ENCODE results near the gene TMEM208. TPM values are rescaled to one million over a fixed set of nuclear protein-coding genes. Genes with fewer than 3 reads are reported as not detected.
A peak's percentile ranks its signal among the peaks of the same experiment; 100 is the strongest.

The TMEM208 gene
- total and polyA plus RNA-seq, 2 experiments from 2014 or later = 53.8 to 97.0 TPM

DNA sequence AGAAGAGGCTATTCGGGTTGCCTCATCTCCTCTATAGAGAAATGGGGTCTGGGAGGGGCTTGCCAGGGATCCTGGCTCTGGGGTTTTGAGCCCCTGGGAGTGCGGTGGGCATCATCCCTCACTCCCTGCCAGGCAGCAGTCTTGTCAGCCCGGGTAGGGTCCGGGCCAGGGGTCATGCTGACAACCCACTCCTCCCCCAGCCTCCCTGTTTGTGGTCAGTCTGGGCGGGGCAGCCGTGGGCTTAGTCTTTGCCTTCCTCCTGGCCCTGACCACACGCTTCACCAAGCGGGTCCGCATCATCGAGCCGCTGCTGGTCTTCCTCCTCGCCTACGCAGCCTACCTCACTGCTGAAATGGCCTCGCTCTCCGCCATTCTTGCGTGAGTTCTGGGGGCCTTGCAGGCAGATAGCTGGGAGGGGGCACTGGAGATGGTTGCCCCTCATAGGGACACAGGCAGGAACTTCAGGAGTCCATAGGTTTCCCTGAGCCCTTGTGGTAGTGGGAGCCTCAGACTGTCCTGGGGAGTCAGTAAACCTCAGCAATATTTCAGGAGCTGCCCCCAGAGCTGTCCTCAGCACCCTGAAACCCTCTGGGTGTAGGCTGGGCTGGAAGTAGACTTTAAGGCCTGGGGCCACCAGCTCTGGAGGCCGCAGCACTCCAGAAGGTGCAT is 28.8 kb downstream of the TMEM208 start:
- no peaks in the 10 kb centered on the region for H4K20me1 ChIP-seq (ENCODE audit: insufficient read depth)
- no peak for TF ChIP-seq EZH2 (IDR thresholded peaks at IDR 0.05; ENCODE audit: insufficient read depth, poor library complexity, severe bottlenecking)
- no peak for DNase-seq
- H3K9me2 ChIP-seq (ENCODE audit: insufficient read depth) = no peaks in the 10 kb centered on the region
- no peaks in the 10 kb centered on the region for H3K9me3 ChIP-seq (ENCODE audit: low read depth)
- H3K4me2 ChIP-seq (ENCODE audit: unreplicated experiment) = no peak overlapping the region
- no peak overlapping the region for H3K4me3 ChIP-seq
- no peak overlapping the region for H3K9ac ChIP-seq
- no peaks in the 10 kb centered on the region for H3K79me2 ChIP-seq (ENCODE audit: insufficient read depth)
- H3K36me3 ChIP-seq (ENCODE audit: low read depth) = no peaks in the 10 kb centered on the region
- H3K27me3 ChIP-seq (replicated peaks; ENCODE audit: insufficient read depth) = no peaks in the 10 kb centered on the region
- 95 to 96% methylated on average over 17 of the region's 17 CpGs for whole genome bisulfite sequencing, 2 experiments (ENCODE audit: low coverage in 1 of 2, low lambda C conversion rate in 2 of 2, missing lambda C conversion rate in 2 of 2)
- H3F3A ChIP-seq (ENCODE audit: insufficient read depth) = 0 out of 2 replicates have a peak, but pooled peaks cover 9% of the 10 kb centered on the region
- H3K27ac ChIP-seq = no peak overlapping the region
- H2AFZ ChIP-seq = no peak overlapping the region
- peaks cover 7% of the 10 kb centered on the region for H3K4me1 ChIP-seq (ENCODE audit: insufficient read depth)
- in situ Hi-C loops (cut with MboI) = no loop called here

GRCh38 chr16:67256701-67257230 is 29.8 kb downstream of the TMEM208 start:
- Histone ChIP-seq H3K4me2 (ENCODE audit: unreplicated experiment) (no peak overlapping the region), H3K27me3 (replicated peaks; ENCODE audit: insufficient read depth) (no peaks in the 10 kb centered on the region), H3K27ac (no peak overlapping the region), H2AFZ (no peak overlapping the region), H3K9ac (no peak overlapping the region), H3K4me3 (no peak overlapping the region), H3K9me2 (ENCODE audit: insufficient read depth) (no peaks in the 10 kb centered on the region), H3K79me2 (ENCODE audit: insufficient read depth) (no peaks in the 10 kb centered on the region), H3K9me3 (ENCODE audit: low read depth) (no peaks in the 10 kb centered on the region), H4K20me1 (ENCODE audit: insufficient read depth) (no peaks in the 10 kb centered on the region), H3K4me1 (ENCODE audit: insufficient read depth) (peaks cover 7% of the 10 kb centered on the region), H3F3A (ENCODE audit: insufficient read depth) (0 out of 2 replicates have a peak, but pooled peaks cover 4% of the 10 kb centered on the region), H3K36me3 (ENCODE audit: low read depth) (no peaks in the 10 kb centered on the region)
- no peak for TF ChIP-seq EZH2 (IDR thresholded peaks at IDR 0.05; ENCODE audit: insufficient read depth, poor library complexity, severe bottlenecking)
- 91 to 94% methylated on average over 11 of the region's 11 CpGs for WGBS, 2 experiments (ENCODE audit: low coverage in 1 of 2, low lambda C conversion rate in 2 of 2, missing lambda C conversion rate in 2 of 2)
- DNase-seq = no peak
- in situ Hi-C loops (cut with MboI) = no loop called here

DNA sequence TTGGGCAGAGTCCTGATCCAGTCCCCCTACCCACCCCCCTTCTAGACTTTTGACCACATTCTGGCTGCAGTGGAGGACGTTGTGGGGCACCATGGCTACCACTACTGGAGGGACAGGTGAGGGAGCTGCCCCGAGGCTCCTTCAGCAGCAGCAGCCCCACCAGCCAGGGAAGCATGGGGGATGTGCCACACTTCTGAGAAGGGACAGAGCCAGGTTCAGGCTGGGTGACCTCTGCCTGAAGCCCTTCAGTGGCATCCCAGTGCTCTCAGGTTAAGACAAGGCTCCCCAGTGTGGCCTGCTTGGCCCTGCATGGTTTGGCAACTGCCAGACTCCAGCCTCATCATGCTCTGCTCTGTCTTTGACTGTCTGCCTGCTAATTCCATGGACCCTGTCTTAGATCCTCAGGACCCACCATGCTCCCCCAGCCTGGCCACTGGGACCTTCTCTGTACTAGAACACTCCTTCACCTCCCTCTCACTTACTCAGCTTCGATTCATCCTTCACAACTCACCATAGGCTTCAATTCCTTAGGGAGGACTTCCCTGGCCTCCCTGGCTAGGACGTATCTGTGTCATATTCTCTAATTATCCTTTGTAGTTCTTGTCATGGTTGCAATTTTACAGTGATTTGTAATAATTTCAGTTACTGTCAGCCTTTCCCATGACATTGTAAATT is 30.7 kb downstream of the TMEM208 start:
- Histone ChIP-seq H3K27me3 (replicated peaks; ENCODE audit: insufficient read depth) (no peaks in the 10 kb centered on the region), H3F3A (ENCODE audit: insufficient read depth) (0 out of 2 replicates have a peak, but pooled peaks cover 4% of the 10 kb centered on the region), H3K9me3 (ENCODE audit: low read depth) (no peaks in the 10 kb centered on the region), H3K4me1 (ENCODE audit: insufficient read depth) (peaks cover 7% of the 10 kb centered on the region), H4K20me1 (ENCODE audit: insufficient read depth) (no peaks in the 10 kb centered on the region), H2AFZ (no peak overlapping the region), H3K79me2 (ENCODE audit: insufficient read depth) (no peaks in the 10 kb centered on the region), H3K4me3 (no peak overlapping the region), H3K4me2 (ENCODE audit: unreplicated experiment) (no peak overlapping the region), H3K9me2 (ENCODE audit: insufficient read depth) (no peaks in the 10 kb centered on the region), H3K9ac (0 out of 2 replicates have a peak overlapping the region, but pooled peaks have one; percentile 24), H3K36me3 (ENCODE audit: low read depth) (no peaks in the 10 kb centered on the region), H3K27ac (no peak overlapping the region)
- WGBS, 2 experiments (ENCODE audit: low coverage in 1 of 2, low lambda C conversion rate in 2 of 2, missing lambda C conversion rate in 2 of 2) = 62 to 70% methylated on average over 4 of the region's 4 CpGs
- DNase-seq = peak; percentile 77
- TF ChIP-seq EZH2 (IDR thresholded peaks at IDR 0.05; ENCODE audit: insufficient read depth, poor library complexity, severe bottlenecking) (no peak), EZH2phosphoT487 (IDR thresholded peaks at IDR 0.05; ENCODE audit: insufficient read depth, low read depth) (no peak)
- in situ Hi-C loops (cut with MboI) = no loop called here

DNA sequence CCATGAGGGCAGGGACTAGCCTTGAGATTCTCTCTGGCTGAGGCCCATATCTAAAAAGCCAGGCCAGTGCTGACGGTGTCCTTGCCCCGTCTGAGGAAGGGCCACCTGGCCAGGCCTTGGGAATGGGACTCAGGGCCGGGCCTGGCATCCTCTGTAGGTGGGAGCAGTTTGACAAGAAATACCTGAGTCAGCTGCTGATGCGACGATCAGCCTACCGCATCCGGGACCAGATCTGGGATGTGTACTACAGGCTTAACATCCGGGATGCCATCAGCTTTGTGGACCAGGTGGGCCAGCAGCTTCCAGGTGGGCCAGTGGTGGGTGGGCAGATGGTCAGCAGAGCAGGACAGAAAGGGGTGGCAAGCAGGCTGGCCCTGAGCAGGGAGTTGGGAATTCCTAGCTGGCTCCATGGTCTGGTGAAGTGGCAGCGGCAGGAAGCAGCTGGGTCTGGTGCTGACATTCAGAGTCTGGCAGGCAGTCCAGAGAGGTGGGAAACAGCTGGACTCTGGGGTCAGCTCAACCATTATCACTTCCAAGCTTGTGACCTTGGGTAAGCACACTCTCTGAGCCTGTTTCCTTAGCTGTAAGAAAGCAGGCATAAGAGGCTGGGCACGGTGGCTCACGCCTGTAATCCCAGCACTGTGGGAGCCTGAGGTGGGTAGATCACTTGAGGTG is 31.4 kb downstream of the TMEM208 start:
- Histone ChIP-seq H3K4me3 (no peak overlapping the region), H3K27me3 (replicated peaks; ENCODE audit: insufficient read depth) (no peaks in the 10 kb centered on the region), H4K20me1 (ENCODE audit: insufficient read depth) (no peaks in the 10 kb centered on the region), H3K4me1 (ENCODE audit: insufficient read depth) (peaks cover 7% of the 10 kb centered on the region), H3K9me2 (ENCODE audit: insufficient read depth) (no peaks in the 10 kb centered on the region), H3K27ac (no peak overlapping the region), H3K4me2 (ENCODE audit: unreplicated experiment) (no peak overlapping the region), H3K9me3 (ENCODE audit: low read depth) (no peaks in the 10 kb centered on the region), H3K79me2 (ENCODE audit: insufficient read depth) (no peaks in the 10 kb centered on the region), H2AFZ (no peak overlapping the region), H3F3A (ENCODE audit: insufficient read depth) (0 out of 2 replicates have a peak, but pooled peaks cover 4% of the 10 kb centered on the region), H3K9ac (0 out of 2 replicates have a peak overlapping the region, but pooled peaks have one; percentile 24), H3K36me3 (ENCODE audit: low read depth) (no peaks in the 10 kb centered on the region)
- DNase-seq = no peak
- TF ChIP-seq EZH2 (IDR thresholded peaks at IDR 0.05; ENCODE audit: insufficient read depth, poor library complexity, severe bottlenecking) (no peak), EZH2phosphoT487 (IDR thresholded peaks at IDR 0.05; ENCODE audit: insufficient read depth, low read depth) (no peak)
- WGBS, 2 experiments (ENCODE audit: low coverage in 1 of 2, low lambda C conversion rate in 2 of 2, missing lambda C conversion rate in 2 of 2) = 94 to 98% methylated on average over 11 of the region's 11 CpGs
- in situ Hi-C loops (cut with MboI) = no loop called here
